Activated CD4-positive, alpha-beta T cell treated with anti-CD3 and anti-CD28 coated beads for 1 hour (primary cell): ENCODE measurements around the gene PROC.

ENCODE experiments used
- DNase-seq: peaks from one replicate; pipeline ENCODE4 v3.0.0-alpha.2; 2020

Gene PROC

DNA sequence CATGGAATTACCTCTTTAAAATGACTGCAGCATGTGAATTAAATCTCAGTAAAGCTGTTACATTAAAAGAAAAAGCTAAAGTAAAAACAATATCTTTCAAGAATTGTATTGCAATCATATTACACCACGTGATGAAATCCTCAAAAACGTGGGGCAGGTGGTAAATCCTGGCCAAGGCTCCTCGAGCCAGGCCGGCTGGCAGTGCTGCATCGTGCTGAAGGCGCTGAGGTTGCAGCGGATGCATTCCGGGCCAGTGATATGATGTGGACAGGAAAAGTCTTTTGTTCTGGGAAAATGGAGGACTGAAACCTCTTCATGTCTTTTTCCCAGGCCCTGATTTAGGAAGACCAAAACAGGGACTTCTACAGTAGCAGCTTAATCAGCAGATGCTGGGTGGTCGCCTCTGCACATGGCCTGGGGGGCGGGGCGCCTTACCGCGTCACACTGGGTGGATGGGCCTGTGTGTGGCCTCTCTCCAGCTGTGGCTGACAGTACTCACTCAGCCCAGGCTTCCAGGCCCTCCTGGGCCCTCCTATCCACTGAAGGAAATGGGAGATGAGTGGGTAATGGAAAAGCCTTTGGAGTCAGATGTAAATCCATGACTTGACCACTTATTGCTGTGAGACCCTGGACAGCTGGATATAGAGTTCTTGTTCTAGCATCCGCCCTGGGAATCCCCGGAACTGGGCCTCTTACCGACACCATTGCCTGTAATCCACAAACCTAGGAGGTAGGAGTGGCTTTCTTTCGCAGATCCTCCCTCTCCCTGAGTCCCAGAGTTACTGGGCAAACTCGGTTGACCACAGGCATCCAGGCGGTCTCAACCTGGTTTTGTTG lies 45.1 kb downstream of the PROC start:
- DNase-seq, result no peak

DNA sequence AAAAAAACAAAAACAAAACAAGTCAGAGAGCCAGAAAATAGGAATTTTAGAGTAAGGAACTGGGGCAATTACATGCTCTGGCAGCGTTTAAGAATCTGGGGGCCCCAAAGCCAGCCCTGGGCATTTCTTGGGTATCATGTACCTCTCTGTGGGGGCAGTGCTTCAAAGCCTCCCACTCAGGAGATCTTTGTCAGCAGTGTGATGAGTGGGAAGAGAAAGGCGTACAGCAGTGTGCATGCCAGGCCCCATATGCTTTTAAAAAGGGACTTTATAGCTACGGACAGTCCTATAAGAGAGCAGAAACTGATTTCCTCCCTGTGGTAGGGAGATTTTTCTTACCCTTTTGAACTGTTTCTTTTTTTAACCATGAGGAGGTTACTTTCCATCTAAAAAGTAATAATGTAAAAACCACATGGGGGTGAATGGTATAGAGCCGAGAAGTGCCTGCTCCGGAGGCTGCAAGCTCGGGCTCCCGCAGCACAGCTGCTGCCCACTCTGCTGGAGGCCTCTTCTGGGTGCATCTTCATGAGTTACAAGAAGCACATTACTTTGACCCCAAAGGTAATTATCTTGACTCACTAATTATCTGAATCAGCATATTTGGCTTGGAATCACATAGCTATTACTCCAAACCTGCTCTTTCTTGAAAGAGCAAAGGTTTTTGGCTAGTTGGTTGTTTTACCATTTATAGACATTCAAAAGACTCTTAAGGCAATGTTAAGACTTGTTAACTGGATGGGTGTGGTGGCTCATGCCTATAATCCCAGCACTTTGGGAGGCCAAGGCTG lies 46.4 kb downstream of the PROC start:
- DNase-seq, result no peak

DNA sequence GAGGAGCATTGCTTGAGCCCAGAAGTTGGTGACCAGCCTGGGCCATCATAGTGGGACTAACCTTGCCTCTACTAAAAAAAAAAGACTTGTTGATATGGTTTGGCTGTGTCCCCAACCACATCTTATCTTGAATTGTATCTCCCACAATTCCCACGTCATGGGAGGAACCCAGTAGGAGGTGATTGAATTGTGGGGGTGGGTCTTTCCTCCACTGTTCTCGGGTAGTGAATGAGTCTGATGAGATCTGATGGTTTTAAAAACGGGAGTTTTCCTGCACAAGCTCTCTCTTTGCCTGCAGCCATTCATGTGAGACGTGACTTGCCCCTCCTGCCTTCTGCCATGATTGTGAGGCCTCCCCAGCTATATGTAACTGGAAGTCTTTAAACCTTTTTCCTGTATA lies 47.0 kb downstream of the PROC start:
- DNase-seq, result no peak

DNA sequence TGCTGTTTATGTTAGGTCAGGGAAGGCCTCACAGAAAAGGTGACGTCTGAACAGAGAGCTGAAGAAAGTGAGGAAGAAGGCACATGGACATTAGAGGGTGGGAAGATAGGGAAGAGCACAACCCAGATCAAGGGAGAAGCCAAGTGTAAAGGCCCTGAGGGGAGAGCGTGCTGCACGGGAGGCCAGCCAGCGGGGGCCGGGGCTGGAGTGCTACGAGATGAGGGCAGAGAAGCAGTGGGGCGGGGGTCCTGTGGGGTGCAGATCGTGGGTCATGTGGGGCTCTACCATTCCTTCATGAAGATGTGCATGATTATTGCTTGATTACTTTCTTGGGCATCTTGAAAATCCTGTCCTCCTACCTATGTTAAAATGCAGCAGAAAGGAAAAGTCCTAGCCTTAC lies 50.8 kb downstream of the PROC start:
- DNase-seq, result no peak

DNA sequence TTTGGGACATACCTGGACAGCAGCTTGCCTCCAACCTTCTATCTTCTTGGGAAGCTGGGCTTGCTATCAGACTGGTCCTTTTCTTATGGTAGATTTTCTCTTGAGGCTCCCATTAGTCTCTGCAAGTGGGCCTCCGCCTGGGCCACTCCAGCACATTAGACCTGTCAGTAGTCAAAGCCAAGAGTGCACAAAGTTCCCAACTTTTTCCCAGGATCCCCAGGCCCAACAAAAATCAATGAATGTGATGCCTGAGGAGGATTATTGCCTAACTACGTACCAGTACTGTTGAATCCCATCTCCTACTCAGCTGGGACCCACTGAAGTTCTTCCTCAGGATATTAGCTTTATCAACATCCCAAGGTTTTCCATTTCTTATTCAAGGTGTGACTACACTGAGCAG lies 51.7 kb downstream of the PROC start:
- no peak for DNase-seq

DNA sequence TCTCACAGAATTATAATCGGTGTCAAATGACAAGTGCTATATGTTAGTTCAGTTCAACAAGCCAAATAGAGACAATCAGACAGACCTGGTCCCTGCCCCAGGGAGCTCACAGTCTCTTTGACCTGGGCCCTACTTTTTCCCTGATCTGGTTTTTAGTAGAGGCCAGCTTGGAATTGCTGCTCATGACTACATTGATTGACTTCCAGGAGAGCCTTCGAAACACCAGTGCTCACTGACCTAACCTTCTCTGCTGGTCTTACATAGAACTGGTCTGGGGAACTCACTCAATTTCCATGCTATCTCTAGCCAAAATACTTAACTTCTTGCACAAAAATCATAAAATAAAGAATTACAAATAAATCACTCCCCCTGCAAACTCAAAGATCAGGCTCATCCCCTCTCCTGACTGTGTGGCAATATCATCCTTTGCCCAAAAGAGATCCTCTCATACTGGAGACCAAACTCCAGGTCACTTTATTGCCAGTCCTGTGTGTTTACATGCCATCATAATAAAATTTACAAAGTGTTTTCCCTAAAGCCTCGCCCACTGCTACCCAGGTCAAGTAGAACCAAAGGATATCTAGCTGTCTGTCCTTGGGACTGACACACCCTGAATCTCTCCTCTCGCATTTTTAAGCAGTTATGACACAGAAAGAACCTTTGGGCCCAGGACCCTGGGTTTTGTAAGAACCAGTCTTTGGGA lies 53.2 kb downstream of the PROC start:
- no peak for DNase-seq

DNA sequence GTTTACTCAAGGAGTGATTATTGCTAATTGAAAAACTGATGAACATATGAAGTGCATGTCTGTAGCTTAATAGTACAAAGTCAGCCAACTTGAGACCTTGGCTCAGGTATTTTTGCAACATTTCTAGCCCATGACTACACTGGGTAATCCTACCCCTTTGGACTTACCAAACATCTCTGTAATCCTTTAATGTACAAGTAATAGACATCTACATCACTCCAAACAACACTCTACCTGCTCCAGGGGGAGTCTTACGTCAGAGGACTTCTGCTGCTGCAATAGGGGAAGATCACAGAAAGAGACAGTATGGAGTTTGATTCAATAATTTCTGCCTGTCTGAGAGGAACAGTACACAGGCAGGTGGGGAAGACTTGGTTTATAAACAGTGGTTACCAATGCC lies 54.0 kb downstream of the PROC start:
- no peak for DNase-seq

DNA sequence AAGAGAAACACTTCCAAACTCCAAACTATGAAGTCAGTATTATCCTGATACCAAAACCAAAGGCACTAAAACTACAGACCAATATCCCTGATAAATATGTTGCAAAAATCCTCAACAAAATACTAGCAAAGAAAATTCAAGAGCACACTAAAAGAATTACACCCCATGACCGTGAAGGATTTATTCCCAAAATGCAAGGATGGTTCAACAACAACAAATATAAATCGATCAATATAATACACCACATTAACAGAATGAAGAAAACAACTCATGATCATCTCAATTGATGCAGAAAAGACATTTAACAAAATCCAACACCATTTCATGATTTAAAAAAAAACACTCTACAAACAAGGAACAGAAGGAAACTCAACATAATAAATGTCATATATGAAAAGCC lies 57.6 kb downstream of the PROC start:
- DNase-seq, result no peak
